GM19455 (cell line): ENCODE measurements around the gene AMACR.

Source experiments
- ATAC-seq: cut with Tn5 transposase; IDR thresholded peaks from one replicate; pipeline ENCODE4 v1.9.1; 2021; ENCODE audit not compliant: unreplicated experiment

AMACR gene

GRCh38 chr5:34007621-34008600, at the start of gene AMACR:
Gene AMACR, minus strand, starts transcription at chr5:34008050. Its CDS starts 31 bp downstream, at chr5:34008019.
- peak; percentile 93 for ATAC-seq

- ATAC-seq: no peak
These were observed 49.7 kb upstream of the AMACR start for GRCh38 chr5:34057569-34057968.

GRCh38 chr5:34057118-34057517, 49.3 kb upstream of the AMACR start:
- no peak for ATAC-seq

GRCh38 chr5:34055667-34056066, 47.8 kb upstream of the AMACR start:
- no peak for ATAC-seq

- ATAC-seq: no peak
These were observed 46.5 kb upstream of the AMACR start for GRCh38 chr5:34054400-34054729.

GRCh38 chr5:34053571-34054399, 45.9 kb upstream of the AMACR start:
- no peak for ATAC-seq

GRCh38 chr5:34053133-34053532, 45.3 kb upstream of the AMACR start:
- no peak for ATAC-seq

- ATAC-seq: no peak
These were observed 43.6 kb upstream of the AMACR start for GRCh38 chr5:34051374-34051980.

GRCh38 chr5:34047774-34048572, 40.1 kb upstream of the AMACR start:
- no peak for ATAC-seq

- no peak for ATAC-seq
These were observed 39.3 kb upstream of the AMACR start for GRCh38 chr5:34047143-34047542.

- ATAC-seq: no peak
These were observed 38.1 kb upstream of the AMACR start for GRCh38 chr5:34045996-34046395.

- no peak for ATAC-seq
These were observed 37.2 kb upstream of the AMACR start for GRCh38 chr5:34045023-34045422.

GRCh38 chr5:34043099-34043876, 35.4 kb upstream of the AMACR start, which contains the start of gene C1QTNF3:
Gene C1QTNF3, minus strand, starts transcription at chr5:34043213. Its CDS starts 88 bp downstream, at chr5:34043125.
- ATAC-seq: no peak

- ATAC-seq: no peak
These were observed 34.5 kb upstream of the AMACR start for GRCh38 chr5:34042321-34042720.

- ATAC-seq: no peak
These were observed 33.6 kb upstream of the AMACR start for GRCh38 chr5:34041247-34041972.

- ATAC-seq: no peak
These were observed 32.6 kb upstream of the AMACR start for GRCh38 chr5:34040472-34040871.

- ATAC-seq: no peak
These were observed 31.7 kb upstream of the AMACR start for GRCh38 chr5:34039398-34040157.

GRCh38 chr5:34038838-34039237, 31.0 kb upstream of the AMACR start:
- no peak for ATAC-seq
